Activated T-helper 2 cell treated with anti-CD3 and anti-CD28 coated beads, Interferon-gamma antibody, Interleukin-2, Interleukin-4, amounts not matched to agents 10 μg/mL and 5 μg/mL and 100 μg/mL, durations not matched to agents 14 hours and 24 hours and 36 hours (primary cell): ENCODE measurements around the gene FLT3. TPM values are rescaled to one million over a fixed set of nuclear protein-coding genes. Genes with fewer than 3 reads are reported as not detected.
"Not testable (repeated sequence)": the region's sequence is repeated elsewhere in the genome, so short reads cannot be mapped to it uniquely, and the experiment has no call there.

Source experiments
- DNase-seq: peaks from one replicate; pipeline ENCODE4 v3.0.0; 2021; ENCODE audit warnings: low spot score
- H3K27ac Mint-ChIP-seq: one replicate; pipeline ENCODE4 v1.8.0; 2021; ENCODE audit warnings: mixed read lengths
- H3K27me3 Mint-ChIP-seq: one replicate; pipeline ENCODE4 v1.8.0; 2021; ENCODE audit warnings: low read depth, mixed read lengths
- H3K36me3 Mint-ChIP-seq: one replicate; pipeline ENCODE4 v1.8.0; 2021; ENCODE audit warnings: low read depth, mixed read lengths
- H3K4me1 Mint-ChIP-seq: one replicate; pipeline ENCODE4 v1.8.0; 2021; ENCODE audit warnings: low read depth, mixed read lengths
- H3K4me3 Mint-ChIP-seq: one replicate; pipeline ENCODE4 v1.8.0; 2021; ENCODE audit warnings: low read depth, mild to moderate bottlenecking, moderate library complexity, mixed read lengths
- H3K9me3 Mint-ChIP-seq: one replicate; pipeline ENCODE4 v1.8.0; 2021; ENCODE audit warnings: mixed read lengths
- intact Hi-C: fragments of 100-400 bp; cut with micrococcal nuclease; formaldehyde crosslinking; loops from one replicate; pipeline ENCODE4 v1.15.1; 2023
- total RNA-seq: library from RNA; stranded (reverse); gene quantifications from 2 replicates; pipeline ENCODE4 v1.2.3, GENCODE V29; 2022

FLT3 gene
- total RNA-seq, 1 donor from 2014 or later = not detected

DNA sequence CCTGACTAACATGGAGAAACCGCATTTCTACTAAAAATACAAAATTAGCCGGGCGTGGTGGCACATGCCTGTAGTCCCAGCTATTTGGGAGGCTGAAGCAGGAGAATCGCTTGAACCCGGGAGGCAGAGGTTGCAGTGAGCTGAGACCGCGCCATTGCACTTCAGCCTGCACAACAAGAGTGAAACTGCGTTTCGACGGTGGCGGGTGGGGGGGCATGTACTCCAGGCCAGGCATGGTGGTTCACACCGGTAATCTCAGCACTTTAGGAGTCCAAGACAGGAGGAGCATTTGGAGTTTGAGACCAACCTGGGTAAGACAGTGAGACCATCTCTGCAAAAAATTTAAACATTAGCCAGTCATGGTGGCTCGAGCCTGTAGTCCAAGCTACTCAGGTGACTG lies 136.2 kb downstream of the FLT3 start:
- H3K4me1 Mint-ChIP-seq, intact Hi-C loops, H3K4me3 Mint-ChIP-seq, H3K36me3 Mint-ChIP-seq, H3K9me3 Mint-ChIP-seq, DNase-seq, H3K27ac Mint-ChIP-seq: not testable (repeated sequence)
- H3K27me3 Mint-ChIP-seq = peaks cover 81% of the 10 kb centered on the region

DNA sequence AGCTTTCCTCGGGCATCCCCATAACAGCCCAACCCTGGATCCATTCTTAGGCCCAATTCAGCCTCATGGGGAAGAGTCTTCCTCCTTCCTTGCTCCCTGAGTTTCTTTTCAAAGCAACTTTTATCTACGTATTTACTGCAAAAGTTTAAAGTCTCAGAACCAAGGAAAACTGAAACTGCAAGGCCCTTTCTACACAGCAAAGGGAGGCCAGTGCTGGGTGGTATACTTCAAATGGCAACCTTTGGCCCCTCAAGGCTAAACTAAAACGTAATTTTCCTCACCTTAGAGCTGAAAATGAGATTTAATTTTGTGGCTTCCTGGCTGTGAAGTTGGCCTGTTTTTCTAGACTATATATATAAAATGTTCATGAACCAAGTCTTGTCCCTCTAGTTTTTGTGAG lies 136.9 kb downstream of the FLT3 start:
- Mint-ChIP-seq H3K9me3 (no peaks in the 10 kb centered on the region), H3K4me3 (no peak overlapping the region), H3K27me3 (peaks cover 85% of the 10 kb centered on the region), H3K27ac (no peak overlapping the region), H3K4me1 (peaks cover 6% of the 10 kb centered on the region), H3K36me3 (no peaks in the 10 kb centered on the region)
- no peak for DNase-seq
- intact Hi-C loops = no loop called here

DNA sequence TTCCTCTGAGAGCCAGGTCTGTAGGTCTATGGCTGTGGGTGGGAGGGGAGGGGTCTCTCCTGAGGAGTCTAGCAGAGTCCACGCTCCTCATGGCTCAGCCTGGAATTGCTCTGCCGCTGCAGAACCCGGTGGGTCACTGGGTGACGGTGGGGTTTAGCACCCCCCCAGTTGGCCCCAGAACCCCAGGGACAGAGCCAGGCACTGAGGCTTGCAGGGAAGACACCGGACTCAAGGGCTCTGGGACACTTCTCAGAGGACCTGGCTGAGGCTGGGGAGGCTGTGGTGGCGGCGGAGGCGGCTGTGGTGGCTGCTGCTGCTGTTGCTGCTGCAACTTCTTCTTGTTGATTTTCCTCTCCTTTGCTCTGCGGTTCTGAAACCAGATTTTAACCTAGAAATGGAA lies 137.4 kb downstream of the FLT3 start:
- peaks cover 89% of the 10 kb centered on the region for H3K27me3 Mint-ChIP-seq
- H3K4me3 Mint-ChIP-seq = no peak overlapping the region
- H3K4me1 Mint-ChIP-seq = peaks cover 6% of the 10 kb centered on the region
- no peak overlapping the region for H3K27ac Mint-ChIP-seq
- H3K36me3 Mint-ChIP-seq = no peaks in the 10 kb centered on the region
- H3K9me3 Mint-ChIP-seq = no peaks in the 10 kb centered on the region
- no peak for DNase-seq
- intact Hi-C loops = no loop called here

DNA sequence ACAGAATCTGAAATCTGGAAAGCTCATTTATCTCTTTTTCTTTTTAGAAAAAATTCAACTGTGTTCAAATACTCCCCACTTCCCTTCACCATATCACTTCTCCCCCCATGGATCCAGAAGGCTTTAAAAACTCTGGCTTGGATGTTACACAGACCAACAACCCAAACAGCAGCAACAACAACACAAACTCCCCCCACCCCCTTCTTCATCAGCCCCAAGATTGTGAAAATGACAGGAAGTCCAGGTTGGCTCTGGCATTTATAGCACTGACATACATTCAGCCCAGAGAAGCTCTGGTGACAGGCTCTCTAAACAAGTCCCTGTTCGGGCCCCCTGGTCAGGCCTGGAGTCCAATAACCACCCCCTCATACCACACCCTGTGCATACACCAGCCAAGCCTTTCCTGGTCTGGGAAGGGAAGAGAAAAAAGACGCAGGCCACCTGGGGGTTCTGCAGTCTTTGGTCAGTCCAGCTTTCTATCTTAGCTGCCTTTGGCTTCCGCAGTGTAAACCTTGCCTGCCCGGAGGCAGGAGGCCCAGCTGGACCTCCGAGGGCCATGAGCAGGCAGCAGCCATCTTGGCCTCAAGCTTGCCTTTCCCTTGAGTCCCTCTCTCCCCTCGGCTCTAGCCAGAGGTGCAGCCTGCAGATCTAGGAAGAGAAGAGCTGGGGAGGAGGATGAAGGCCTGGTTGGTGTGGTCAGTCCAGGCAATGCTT lies 138.1 kb downstream of the FLT3 start:
- Mint-ChIP-seq H3K4me3 (no peak overlapping the region), H3K27ac (no peak overlapping the region), H3K27me3 (peaks cover 86% of the 10 kb centered on the region), H3K9me3 (no peaks in the 10 kb centered on the region), H3K4me1 (peaks cover 6% of the 10 kb centered on the region), H3K36me3 (no peaks in the 10 kb centered on the region)
- no peak for DNase-seq
- intact Hi-C loops = no loop called here

DNA sequence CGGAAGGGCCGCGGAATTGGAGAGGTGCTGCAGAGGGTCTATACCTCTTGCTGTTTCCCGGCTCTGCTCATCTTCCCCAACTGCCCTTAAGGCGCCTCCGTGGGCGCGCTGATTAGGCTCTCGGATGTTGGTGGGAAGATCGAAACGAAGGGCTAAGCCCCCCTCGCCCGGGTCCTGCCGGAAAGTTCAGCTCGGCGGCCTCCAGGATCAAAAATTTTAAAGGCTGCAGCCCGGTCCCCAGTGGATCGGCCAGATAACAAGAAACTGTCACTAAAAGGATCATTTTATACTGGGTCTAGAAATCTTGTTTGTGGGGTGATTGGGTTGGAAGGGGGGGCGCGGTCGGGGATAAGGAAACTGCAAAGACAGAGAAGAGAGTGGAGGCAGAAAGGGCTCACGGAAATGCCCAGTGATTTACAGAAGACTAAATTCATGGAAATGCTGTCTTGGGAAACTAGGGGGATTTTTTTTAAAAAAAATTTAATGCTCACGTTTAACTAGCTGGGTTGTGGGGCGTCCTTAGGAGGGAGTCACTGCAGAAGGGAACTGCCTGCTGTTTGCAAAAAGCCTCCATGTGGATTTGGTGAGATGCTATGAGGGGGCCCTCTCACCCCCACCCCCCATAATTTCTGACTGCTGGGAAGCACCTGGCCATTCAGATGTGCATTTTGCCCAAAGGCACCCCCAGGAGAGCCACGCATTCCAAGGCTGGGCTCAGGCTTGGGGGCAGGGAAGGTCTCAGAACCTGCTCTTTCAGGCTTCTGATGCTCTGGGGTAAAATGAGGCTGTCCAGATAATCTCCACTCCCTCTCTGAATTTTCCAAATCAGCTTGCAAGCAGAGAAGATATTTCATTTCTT lies 138.9 kb downstream of the FLT3 start:
- H3K27me3 Mint-ChIP-seq = peaks cover 87% of the 10 kb centered on the region
- peaks cover 6% of the 10 kb centered on the region for H3K4me1 Mint-ChIP-seq
- intact Hi-C loops = no loop called here
- H3K4me3 Mint-ChIP-seq = no peak overlapping the region
- DNase-seq = no peak
- H3K27ac Mint-ChIP-seq = no peak overlapping the region
- no peaks in the 10 kb centered on the region for H3K9me3 Mint-ChIP-seq
- no peaks in the 10 kb centered on the region for H3K36me3 Mint-ChIP-seq

DNA sequence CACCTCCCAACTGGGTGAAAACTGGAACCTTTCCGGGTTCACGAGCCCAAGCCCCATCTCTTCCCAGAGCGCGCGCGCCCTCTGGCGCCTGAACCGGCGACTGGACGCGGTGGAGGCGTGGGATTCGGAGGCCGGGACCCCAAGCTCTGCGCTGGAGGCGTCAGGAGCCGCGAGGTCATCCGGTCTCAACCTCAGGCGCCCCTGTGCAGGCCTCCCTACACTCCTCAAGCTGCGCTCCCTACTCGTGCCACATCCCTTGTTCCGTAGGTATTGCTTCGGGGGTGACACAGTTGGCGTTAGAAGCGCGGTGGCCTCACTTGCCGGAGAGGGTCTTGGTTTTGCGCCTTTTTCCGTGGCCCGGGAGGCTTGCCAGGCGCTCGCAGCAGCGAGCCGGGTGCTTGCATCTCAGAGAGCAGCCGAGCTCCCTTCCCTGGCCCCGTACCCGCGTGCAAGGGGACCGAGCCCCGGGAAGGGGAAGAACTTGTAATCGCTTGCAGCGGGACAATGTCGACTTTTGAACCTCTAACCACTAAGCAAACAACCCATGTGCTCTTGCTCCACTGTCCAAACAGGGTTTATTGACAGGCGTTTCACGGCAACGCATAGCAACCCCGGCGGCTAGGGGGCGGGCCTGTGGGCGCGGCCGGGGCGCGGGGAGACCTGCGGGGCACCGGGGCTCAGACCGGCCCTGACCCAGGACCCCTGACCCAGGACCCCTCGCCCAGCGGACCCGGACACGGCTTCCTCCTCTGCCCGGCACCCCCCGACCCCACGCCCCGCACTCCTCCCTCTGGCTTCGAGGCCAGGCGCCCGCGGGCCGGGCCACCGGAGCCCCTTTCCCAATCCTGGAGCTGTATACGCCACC lies 139.8 kb downstream of the FLT3 start:
- H3K36me3 Mint-ChIP-seq = no peaks in the 10 kb centered on the region
- H3K27me3 Mint-ChIP-seq = peaks cover 87% of the 10 kb centered on the region
- intact Hi-C loops = no loop called here
- H3K4me3 Mint-ChIP-seq = peak overlapping the region; percentile 57
- no peak overlapping the region for H3K27ac Mint-ChIP-seq
- DNase-seq = no peak
- H3K4me1 Mint-ChIP-seq = peaks cover 6% of the 10 kb centered on the region
- H3K9me3 Mint-ChIP-seq = no peaks in the 10 kb centered on the region

DNA sequence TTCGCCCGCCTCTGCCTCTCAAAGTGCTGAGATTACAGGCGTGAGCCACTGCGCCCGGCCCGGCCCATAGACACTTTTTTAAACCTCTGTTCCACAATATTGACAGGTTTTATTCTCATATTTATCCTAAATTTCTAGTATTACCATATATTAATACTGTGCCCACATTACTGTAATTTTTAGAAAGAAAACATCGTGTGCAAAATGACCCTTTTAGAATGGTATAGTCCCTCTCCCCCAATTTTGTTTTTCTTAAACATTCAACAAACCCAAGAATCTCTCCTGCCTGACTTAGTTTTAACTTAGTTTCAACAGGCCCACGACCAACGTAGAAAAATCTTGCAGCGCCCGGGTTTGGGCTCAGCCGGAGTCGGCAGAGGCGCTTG lies 140.4 kb downstream of the FLT3 start:
- H3K9me3 Mint-ChIP-seq = no peaks in the 10 kb centered on the region
- DNase-seq = no peak
- no peak overlapping the region for H3K27ac Mint-ChIP-seq
- H3K4me3 Mint-ChIP-seq = peak overlapping the region; percentile 57
- no peaks in the 10 kb centered on the region for H3K36me3 Mint-ChIP-seq
- intact Hi-C loops = no loop called here
- H3K27me3 Mint-ChIP-seq = peaks cover 87% of the 10 kb centered on the region
- H3K4me1 Mint-ChIP-seq = peaks cover 6% of the 10 kb centered on the region

DNA sequence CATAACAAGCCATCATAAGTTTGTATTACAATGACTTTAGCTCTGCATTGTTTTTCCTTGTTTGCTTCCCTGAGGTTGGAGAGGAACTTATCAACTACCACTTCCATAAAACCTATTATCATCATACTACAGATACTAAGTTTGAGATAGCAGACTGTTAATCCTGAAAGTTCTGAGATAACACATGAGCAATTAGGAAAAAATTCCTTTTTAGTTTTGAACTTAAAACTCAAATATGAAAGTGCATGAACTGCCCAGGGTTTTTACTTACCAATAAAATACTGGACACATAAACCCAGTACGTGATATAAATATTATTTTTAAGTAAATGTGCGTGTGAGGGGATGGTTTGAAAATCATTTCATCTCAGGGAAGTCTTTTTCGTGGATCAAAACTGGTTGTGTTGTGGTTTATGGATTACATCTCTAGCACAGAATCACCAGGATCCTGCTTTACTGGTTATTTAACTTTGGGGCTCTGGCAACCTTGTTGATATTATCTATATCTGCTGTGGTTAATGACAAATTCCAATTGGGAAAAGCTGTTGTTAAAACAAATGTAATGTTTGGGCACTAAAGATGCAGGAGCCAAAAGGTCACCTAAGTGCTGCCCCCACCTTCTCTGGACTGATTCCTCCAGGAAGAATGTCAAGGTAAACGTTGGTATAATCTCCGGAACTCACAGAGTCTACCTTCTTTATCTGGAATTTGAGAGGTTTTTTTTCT lies 143.6 kb downstream of the FLT3 start:
- intact Hi-C loops = no loop called here
- Mint-ChIP-seq H3K27ac (no peak overlapping the region), H3K4me1 (peaks cover 15% of the 10 kb centered on the region), H3K36me3 (no peaks in the 10 kb centered on the region), H3K4me3 (no peak overlapping the region), H3K27me3 (peaks cover 80% of the 10 kb centered on the region), H3K9me3 (no peaks in the 10 kb centered on the region)
- no peak for DNase-seq

DNA sequence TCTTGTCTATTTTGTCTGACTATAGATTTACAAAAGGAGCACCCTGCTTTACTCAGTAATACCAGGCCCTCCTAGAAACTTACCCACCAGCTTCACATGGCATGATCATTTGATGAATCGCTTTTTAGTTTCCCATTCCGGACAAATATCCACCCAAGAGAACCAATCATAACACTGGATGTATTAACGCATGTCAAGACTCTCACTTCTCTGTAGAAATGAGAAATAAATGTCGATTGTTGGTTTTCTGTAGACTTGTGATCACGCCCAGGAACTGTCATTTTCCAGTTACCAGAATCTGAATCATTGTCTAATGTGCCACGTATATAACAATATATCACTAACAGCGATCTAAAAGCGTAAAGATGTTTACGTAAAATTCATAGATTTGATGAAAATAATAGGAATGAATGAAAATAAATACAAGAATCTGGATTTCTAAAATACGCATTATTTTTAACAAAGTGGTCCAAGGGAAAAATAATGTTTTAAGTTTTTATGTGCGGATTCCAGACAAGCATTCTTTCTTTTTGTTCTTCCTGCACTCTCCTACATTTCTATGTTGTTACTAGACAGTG lies 145.3 kb downstream of the FLT3 start:
- DNase-seq = no peak
- intact Hi-C loops = loop anchor here (2.0 kb wide), 2 partner anchors 16 to 28 kb away; no protein-coding TSS in a partner anchor
- H3K9me3 Mint-ChIP-seq = no peaks in the 10 kb centered on the region
- no peaks in the 10 kb centered on the region for H3K36me3 Mint-ChIP-seq
- no peak overlapping the region for H3K27ac Mint-ChIP-seq
- no peak overlapping the region for H3K4me3 Mint-ChIP-seq
- H3K27me3 Mint-ChIP-seq = peaks cover 71% of the 10 kb centered on the region
- peaks cover 11% of the 10 kb centered on the region for H3K4me1 Mint-ChIP-seq

DNA sequence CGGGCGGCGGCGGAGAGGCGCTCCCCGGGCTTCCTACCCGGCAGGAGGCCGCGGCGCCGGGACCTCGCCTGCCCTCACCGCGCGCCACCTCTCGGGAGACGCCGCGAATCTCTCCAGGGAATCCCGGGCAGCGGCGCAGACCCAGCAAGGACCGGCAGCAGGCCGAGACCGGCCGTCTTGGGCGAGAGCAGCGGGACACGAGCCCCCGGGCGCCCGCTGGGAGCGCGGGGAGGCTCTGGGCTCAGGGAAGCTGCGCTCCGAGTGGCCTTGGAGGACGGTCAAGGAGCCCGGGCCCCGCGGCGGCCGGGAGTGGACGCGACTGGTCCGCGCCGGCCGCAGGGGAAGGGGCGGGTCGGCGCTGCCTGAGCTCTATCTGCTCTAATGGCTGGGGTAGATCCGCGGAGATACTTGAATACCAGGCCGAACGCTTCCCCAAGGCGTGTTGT lies 145.9 kb downstream of the FLT3 start:
- Mint-ChIP-seq H3K9me3 (no peaks in the 10 kb centered on the region), H3K27me3 (peaks cover 68% of the 10 kb centered on the region), H3K27ac (no peak overlapping the region), H3K4me1 (peaks cover 9% of the 10 kb centered on the region), H3K36me3 (no peaks in the 10 kb centered on the region), H3K4me3 (peak overlapping the region; percentile 66)
- intact Hi-C loops = loop anchor here (2.0 kb wide), 2 partner anchors 16 to 28 kb away; no protein-coding TSS in a partner anchor
- no peak for DNase-seq

DNA sequence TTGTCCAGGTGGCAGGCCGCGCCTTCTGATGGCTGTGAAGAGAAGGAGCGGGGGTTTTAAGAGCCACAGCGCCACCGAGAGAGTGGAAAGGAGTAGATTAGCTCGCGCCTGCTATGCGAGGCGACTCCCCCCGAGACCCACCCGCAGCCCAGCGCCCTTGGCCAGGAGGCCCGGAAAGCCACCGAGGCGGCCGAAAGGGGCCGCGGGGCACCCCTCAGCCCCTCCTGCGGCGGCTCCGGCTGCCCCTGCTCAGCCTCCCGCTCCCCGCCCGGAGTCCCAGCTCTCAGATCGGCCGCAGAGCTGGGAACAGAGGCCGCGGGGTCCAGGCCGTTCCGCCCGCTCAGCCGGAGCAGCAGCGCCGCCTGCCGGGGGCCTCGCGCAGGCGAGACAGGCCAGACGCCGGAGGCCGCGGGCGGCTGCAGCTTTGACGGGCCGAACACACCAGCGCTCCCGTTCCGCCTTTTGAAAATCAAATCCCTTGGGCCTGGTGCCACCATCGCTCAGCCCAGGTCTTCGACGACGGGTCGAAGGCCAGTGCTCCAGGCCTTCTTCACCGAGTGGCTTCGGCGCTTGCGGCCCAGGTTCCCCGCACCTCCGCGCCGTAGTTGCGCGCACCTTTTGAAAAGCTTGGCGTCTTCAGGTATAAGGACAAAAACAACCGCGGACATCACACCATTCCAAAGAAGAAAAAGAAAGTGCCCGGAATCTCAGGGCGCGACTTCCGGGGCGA lies 146.5 kb downstream of the FLT3 start:
- no peak overlapping the region for H3K27ac Mint-ChIP-seq
- H3K27me3 Mint-ChIP-seq = peaks cover 63% of the 10 kb centered on the region
- peak; percentile 47 for DNase-seq
- peaks cover 9% of the 10 kb centered on the region for H3K4me1 Mint-ChIP-seq
- no peaks in the 10 kb centered on the region for H3K9me3 Mint-ChIP-seq
- intact Hi-C loops = loop anchor here (2.0 kb wide), 2 partner anchors 17 to 27 kb away; no protein-coding TSS in a partner anchor
- no peaks in the 10 kb centered on the region for H3K36me3 Mint-ChIP-seq
- peak overlapping the region; percentile 66 for H3K4me3 Mint-ChIP-seq
